ENCODE measurements around the gene CREB5. TPM values are rescaled to one million over a fixed set of nuclear protein-coding genes. Genes with fewer than 3 reads are reported as not detected.

Gene CREB5
- total and polyA plus RNA-seq, 2 of the 8 experiments (the other 6 are each of a cell fraction or from before 2014, with no cell fraction given) = 2.4 to 2.7 TPM

GRCh38 chr7:28747404-28747803 lies 335.1 kb downstream of the CREB5 start (continued):
- TF ChIP-seq CHD7 (IDR thresholded peaks at IDR 0.05; ENCODE audit: insufficient replicate concordance, low read length) = no peak
- no peak for TF ChIP-seq CEBPB (IDR thresholded peaks at IDR 0.05; ENCODE audit: low read depth, low read length)
- no peak for TF ChIP-seq GTF2F1 (IDR thresholded peaks at IDR 0.05; ENCODE audit: borderline replicate concordance, low read depth, low read length)
- TF ChIP-seq SP1 (IDR thresholded peaks at IDR 0.05; ENCODE audit: low read depth, low read length) = no peak
- no peak for TF ChIP-seq KDM5A (IDR thresholded peaks at IDR 0.05; ENCODE audit: low read length)
- TF ChIP-seq CBX8 (IDR thresholded peaks at IDR 0.05; ENCODE audit: borderline replicate concordance, low read depth, low read length) = no peak
- no peak for TF ChIP-seq USF2 (IDR thresholded peaks at IDR 0.05; ENCODE audit: low read length)
- no peak for TF ChIP-seq CBX5 (IDR thresholded peaks at IDR 0.05; ENCODE audit: low read depth, low read length)
- TF ChIP-seq TBP (IDR thresholded peaks at IDR 0.05; ENCODE audit: low read depth, low read length) = no peak
